ENCODE data around the gene TTC27. TPM values are rescaled to one million over a fixed set of nuclear protein-coding genes. Genes with fewer than 3 reads are reported as not detected.

The TTC27 gene
- total and polyA plus RNA-seq, 10 of the 15 experiments (the other 5 are each of a cell fraction or from before 2014, with no cell fraction given): 20.4 to 34.9 (median 26.0) TPM

DNA sequence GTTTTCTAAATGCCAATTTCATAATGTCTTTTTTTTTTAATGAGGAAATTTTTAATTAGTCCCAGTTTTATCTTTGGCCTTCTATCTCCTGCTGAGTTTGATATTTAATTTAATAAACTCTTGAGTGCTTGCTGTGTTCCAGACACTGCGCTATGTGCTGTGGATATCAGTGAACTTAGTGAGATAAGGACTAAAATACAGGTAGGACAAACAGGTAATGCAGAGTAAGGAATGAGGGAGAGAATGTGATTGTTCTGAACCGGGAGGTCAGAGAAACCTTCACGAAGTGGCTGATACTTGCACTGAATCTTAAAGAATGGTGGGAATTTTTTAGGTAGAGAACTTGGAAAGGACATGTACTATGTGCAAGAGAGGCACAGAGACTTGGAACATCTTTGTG is 28.2 kb downstream of the TTC27 start:
- FAIRE-seq (no peak), DNase-seq (ENCODE audit: low read depth, low spot score) (no peak), ATAC-seq (no peak)
- Histone ChIP-seq H3K79me2 (ENCODE audit: control insufficient read depth, insufficient read depth, low read length) (no peaks in the 10 kb centered on the region), H2AFZ (ENCODE audit: control insufficient read depth, low read depth, low read length) (no peak overlapping the region), H3K36me3 (ENCODE audit: control insufficient read depth in 2 of 2, insufficient read depth in 2 of 2, low read length in 1 of 2) (peaks cover 0 to 6% of the 10 kb centered on the region in 2 experiments; a peak in 2 of 4 replicates), H3K4me3 (no peak overlapping the region), H3K4me1 (ENCODE audit: control insufficient read depth, insufficient read depth, low read length) (no peaks in the 10 kb centered on the region), H3K9ac (ENCODE audit: control insufficient read depth, insufficient read depth, low read length) (no peak overlapping the region), H3K9me3 (replicated peaks; ENCODE audit: control insufficient read depth, insufficient read depth, low read length) (no peaks in the 10 kb centered on the region), H3K27me3 (replicated peaks in 1 of 2; ENCODE audit: control insufficient read depth in 2 of 2, insufficient read depth in 2 of 2, low read length in 1 of 2) (no peaks in the 10 kb centered on the region), H4K20me1 (ENCODE audit: control insufficient read depth, insufficient read depth) (no peaks in the 10 kb centered on the region), H3K27ac (ENCODE audit: control insufficient read depth, insufficient read depth) (no peak overlapping the region), H3K4me2 (ENCODE audit: control insufficient read depth, insufficient read depth) (no peak overlapping the region)
- TF ChIP-seq SMAD1 (IDR thresholded peaks at IDR 0.05; ENCODE audit: low read depth, partially characterized antibody) (no peak), CREB1 (IDR thresholded peaks at IDR 0.05; ENCODE audit: low read depth) (no peak), ATF7 (IDR thresholded peaks at IDR 0.05; ENCODE audit: low read depth) (no peak), MTA2 (IDR thresholded peaks at IDR 0.05; ENCODE audit: low read depth) (no peak), STAT3 (IDR thresholded peaks at IDR 0.05; ENCODE audit: low read depth, low read length) (no peak), MYB (IDR thresholded peaks at IDR 0.05; ENCODE audit: borderline replicate concordance, low read depth, low read length) (no peak), EED (IDR thresholded peaks at IDR 0.05; ENCODE audit: low read depth) (no peak), CBFB (IDR thresholded peaks at IDR 0.05; ENCODE audit: low read depth) (no peak), YBX1 (IDR thresholded peaks at IDR 0.05) (no peak), RUNX3 (IDR thresholded peaks at IDR 0.05; ENCODE audit: low read length) (no peak), TCF3 (IDR thresholded peaks at IDR 0.05; ENCODE audit: borderline replicate concordance, insufficient read depth, low read depth, low read length) (no peak), SMARCA5 (IDR thresholded peaks at IDR 0.05) (no peak), ESRRA (IDR thresholded peaks at IDR 0.05; ENCODE audit: low read length) (no peak), MEF2A (IDR thresholded peaks at IDR 0.05; ENCODE audit: insufficient read depth, low read depth, low read length) (no peak), SUPT20H (IDR thresholded peaks at IDR 0.05; ENCODE audit: borderline replicate concordance, control insufficient read depth, low read depth, low read length) (no peak)
- no TSS peak for BruUV-seq (replicated peaks)
- 100% methylated on average over 3 of the region's 3 CpGs for WGBS (ENCODE audit: insufficient coverage, insufficient replicate concordance, low lambda C conversion rate, missing lambda C conversion rate)
- in situ Hi-C loops (cut with MboI) (no loop called here), intact Hi-C loops (cut with micrococcal nuclease; ENCODE audit: unreplicated experiment) (no loop called here)
- ChIA-PET POLR2A (interaction anchor here (0.7 kb wide), 1 partner anchor 941 kb away, joined by 5 read pairs; no protein-coding TSS in a partner anchor), RAD21 (ENCODE audit: unreplicated experiment) (no interaction called here), CTCF (no interaction called here), SMC1A (ENCODE audit: uncharacterized antibody, unreplicated experiment) (no interaction called here)
